Panc1 (cell line): ENCODE measurements around the gene C9orf72. TPM values are rescaled to one million over a fixed set of nuclear protein-coding genes. Genes with fewer than 3 reads are reported as not detected.

Experiments
- ATAC-seq: fragments of 200-7000 bp; cut with Tn5 transposase; 2 replicates; pipeline ENCODE4 v1.9.1; 2020; ENCODE audit warnings: mild to moderate bottlenecking, moderate library complexity
- BruUV-seq: library from RNA; stranded (reverse); fragments of 400-500 nt; replicated peaks from 2 replicates; lab custom pipeline; 2021; lab: Mats Ljungman, UMichigan
- CTCF ChIA-PET: fragments of 300-600 bp; sonication (Branson Sonifier 250); formaldehyde crosslinking; loops from one replicate; lab custom pipeline; 2022; ENCODE audit warnings: antibody characterized with exemption; lab: Charles Lee
- POLR2A ChIA-PET: fragments of 300-600 bp; sonication (Branson Sonifier 250); formaldehyde crosslinking; loops from one replicate; lab custom pipeline; 2022; ENCODE audit warnings: antibody characterized with exemption; lab: Charles Lee
- DNase-seq: peaks from one replicate; pipeline ENCODE4 v3.0.0-alpha.2; 2010; ENCODE audit warnings: low read depth, low spot score
- H3K27ac ChIP-seq: 2 replicates; pipeline ENCODE4 v1.5.1; 2011; ENCODE audit warnings: mild to moderate bottlenecking, low read length, inconsistent platforms
- H3K27me3 ChIP-seq: fragments of 200-500 bp; sonication (Bioruptor generic); 2 replicates; pipeline ENCODE4 v1.6.0; 2014; ENCODE audit warnings: low read length, inconsistent platforms; ENCODE audit not compliant: control insufficient read depth, insufficient read depth
- H3K36me3 ChIP-seq: fragments of 200-500 bp; sonication (Bioruptor generic); 2 replicates; pipeline ENCODE4 v1.5.1; 2014; ENCODE audit warnings: inconsistent platforms, mild to moderate bottlenecking, low read length, moderate library complexity; ENCODE audit not compliant: control insufficient read depth, insufficient read depth
- H3K4me1 ChIP-seq: 2 replicates; pipeline ENCODE4 v1.5.1; 2011; ENCODE audit warnings: inconsistent platforms, mild to moderate bottlenecking, low read length, moderate library complexity; ENCODE audit not compliant: control insufficient read depth, insufficient read depth
- H3K4me3 ChIP-seq, 2 experiments: 2 replicates each; pipeline ENCODE4 v1.5.1; 2011 to 2012; ENCODE audit warnings: low read depth in 2 of 2, low read length in 2 of 2, mild to moderate bottlenecking in 2 of 2, inconsistent platforms in 1 of 2, moderate library complexity in 1 of 2
- H3K9me3 ChIP-seq: fragments of 200-500 bp; sonication (Bioruptor generic); 2 replicates; pipeline ENCODE4 v1.5.1; 2014; ENCODE audit warnings: low read depth, mild to moderate bottlenecking, inconsistent platforms, low read length, moderate library complexity; ENCODE audit not compliant: control insufficient read depth, insufficient read depth
- CTCF ChIP-seq: fragments of 450-650 bp; IDR thresholded peaks from 2 replicates; pipeline ENCODE4 v1.5.1; 2017; ENCODE audit warnings: mild to moderate bottlenecking
- POLR2AphosphoS5 ChIP-seq: IDR thresholded peaks from 2 replicates; pipeline ENCODE4 v1.6.1; 2012; ENCODE audit warnings: mild to moderate bottlenecking, low read depth, low read length, moderate library complexity
- REST ChIP-seq, 2 experiments: IDR thresholded peaks; 2 replicates each; pipeline ENCODE4 v1.6.1; 2011 to 2012; ENCODE audit warnings: low read depth in 2 of 2, control low read depth in 1 of 2, low read length in 1 of 2, mild to moderate bottlenecking in 1 of 2, moderate library complexity in 1 of 2; ENCODE audit not compliant: insufficient read depth in 1 of 2
- SIN3A ChIP-seq: IDR thresholded peaks from 2 replicates; pipeline ENCODE4 v1.6.1; 2012; ENCODE audit warnings: low read depth, mild to moderate bottlenecking, low read length, moderate library complexity, borderline replicate concordance; ENCODE audit not compliant: insufficient read depth
- TCF7L2 ChIP-seq: IDR thresholded peaks from 2 replicates; pipeline ENCODE4 v1.6.1; 2011; ENCODE audit warnings: mild to moderate bottlenecking, low read depth, low read length, inconsistent platforms
- in situ Hi-C: cut with HindIII; loops from 2 replicates; pipeline ENCODE4 v1.10.0; 2016; ENCODE audit warnings: low sequenced_read_pairs, low pct_unique_long_range_greater_than_20kb
- intact Hi-C: fragments of 100-400 bp; cut with micrococcal nuclease; formaldehyde crosslinking; loops from one replicate; pipeline ENCODE4 v1.10.0; 2022; ENCODE audit not compliant: unreplicated experiment
- total RNA-seq: library from RNA; stranded (reverse); gene quantifications from one replicate; pipeline ENCODE4 v1.2.1, GENCODE V29; 2021; ENCODE audit not compliant: unreplicated experiment

C9orf72 gene
- total RNA-seq, 1 experiment from 2014 or later, result 3.6 TPM

GRCh38 chr9:27581826-27582225 lies 8.5 kb upstream of the C9orf72 start:
- ChIA-PET CTCF (no interaction called here), POLR2A (no interaction called here)
- TF ChIP-seq TCF7L2 (no peak), POLR2AphosphoS5 (no peak), REST (IDR thresholded peaks at IDR 0.05; ENCODE audit: insufficient read depth in 1 of 2, low read depth in 2 of 2, low read length in 1 of 2) (no peak), SIN3A (no peak), CTCF (no peak)
- BruUV-seq, result no TSS peak
- DNase-seq (no peak), ATAC-seq (no peak)
- Histone ChIP-seq H3K27ac (no peak overlapping the region), H3K4me3 (no peak overlapping the region), H3K36me3 (no peaks in the 10 kb centered on the region), H3K4me1 (no peaks in the 10 kb centered on the region), H3K9me3 (no peaks in the 10 kb centered on the region), H3K27me3 (no peaks in the 10 kb centered on the region)
- intact Hi-C loops, result no loop called here
- in situ Hi-C loops, result no loop called here

GRCh38 chr9:27573634-27574590 lies 631 bp upstream of the C9orf72 start:
- intact Hi-C loops (no loop called here), in situ Hi-C loops (no loop called here)
- Histone ChIP-seq H3K4me1 (0 out of 2 replicates have a peak, but pooled peaks cover 3% of the 10 kb centered on the region), H3K9me3 (no peaks in the 10 kb centered on the region), H3K36me3 (no peaks in the 10 kb centered on the region; the same call in 1 of the 2 replicates), H3K27me3 (no peaks in the 10 kb centered on the region), H3K27ac (peak overlapping the region; percentile 18; the same call in 1 of the 2 replicates), H3K4me3 (peak overlapping the region; percentile 56 to 61)
- no TSS peak for BruUV-seq
- TF ChIP-seq TCF7L2 (peak; percentile 49; the same call in 1 of the 2 replicates), CTCF (no peak)
- ATAC-seq (peak; percentile 92), DNase-seq (peak; percentile 81)
- CTCF ChIA-PET, result no interaction called here
- POLR2A ChIA-PET, result no interaction called here
